Germinal center (tissue), 1 donor: Measurements from ENCODE around the gene SP140.
"Not testable (repeated sequence)": the region's sequence is repeated elsewhere in the genome, so short reads cannot be mapped to it uniquely, and the experiment has no call there.

Experiments
- DNase-seq: peaks from one replicate; pipeline ENCODE4 v3.0.0; 2012; ENCODE audit warnings: mixed read lengths, low spot score

The SP140 gene

DNA sequence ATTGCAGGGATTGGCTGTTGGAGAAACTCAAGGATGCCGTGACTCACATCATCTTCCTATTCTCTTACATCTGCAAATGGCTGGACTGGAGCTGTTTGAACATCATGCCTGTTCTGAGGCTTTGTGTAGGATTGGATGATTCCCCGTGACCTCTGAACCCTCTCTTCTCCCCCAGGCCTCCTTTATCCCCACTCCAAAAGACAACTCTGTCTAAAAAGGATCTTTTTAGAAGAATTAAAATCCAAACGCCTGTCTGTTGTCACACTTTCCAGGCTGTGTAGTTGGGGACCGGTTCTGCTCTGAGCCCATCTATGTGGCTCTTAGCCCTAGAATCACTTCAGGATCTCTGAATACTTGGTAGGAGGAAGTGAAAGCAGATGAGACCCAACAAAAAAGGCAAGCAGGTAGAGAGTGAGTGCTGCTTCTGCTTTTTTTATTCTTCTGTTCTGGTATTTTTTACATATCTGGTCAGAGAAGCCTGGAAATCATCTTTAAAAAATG, 565 bp downstream of the SP140 start:
- DNase-seq: peak; percentile 72

DNA sequence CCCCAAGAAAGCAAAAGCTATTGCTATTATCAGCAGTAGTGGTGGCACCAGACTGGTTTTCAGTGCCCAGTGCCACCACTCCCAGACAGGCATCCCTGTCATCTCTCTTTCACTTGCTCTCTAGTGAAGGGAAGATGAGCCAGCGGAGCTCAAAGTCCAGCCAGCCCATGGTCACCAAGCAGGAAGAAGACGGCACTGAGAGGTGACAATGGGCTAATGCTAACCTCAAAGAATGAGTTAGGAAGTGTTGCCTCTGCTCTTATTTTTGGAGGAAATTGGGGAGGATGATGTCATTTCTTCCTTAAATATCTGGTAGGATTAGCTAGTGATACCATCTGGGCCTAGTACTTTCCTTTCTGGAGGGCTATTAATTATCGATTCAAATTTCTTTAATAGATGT, 1.7 kb downstream of the SP140 start:
- DNase-seq: no peak

DNA sequence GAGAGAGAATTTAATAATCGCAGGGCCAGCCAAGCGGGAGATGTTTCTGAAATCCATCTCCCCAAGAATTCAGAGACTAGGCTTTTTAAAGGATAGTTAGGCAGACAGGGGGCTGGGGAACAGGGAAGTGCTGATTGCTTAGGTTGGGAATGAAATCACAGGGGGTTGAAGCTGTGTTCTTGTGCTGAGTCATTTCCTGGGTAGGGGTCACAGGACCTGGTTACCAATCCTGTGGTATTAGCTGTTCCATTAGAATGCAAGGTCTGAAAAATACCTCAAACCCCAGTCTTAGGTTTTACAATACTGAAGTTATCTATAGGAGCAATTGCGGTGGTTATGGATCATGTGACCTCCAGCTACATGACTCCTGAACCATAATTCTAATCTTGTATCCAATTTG, 4.6 kb downstream of the SP140 start:
- DNase-seq: no peak

DNA sequence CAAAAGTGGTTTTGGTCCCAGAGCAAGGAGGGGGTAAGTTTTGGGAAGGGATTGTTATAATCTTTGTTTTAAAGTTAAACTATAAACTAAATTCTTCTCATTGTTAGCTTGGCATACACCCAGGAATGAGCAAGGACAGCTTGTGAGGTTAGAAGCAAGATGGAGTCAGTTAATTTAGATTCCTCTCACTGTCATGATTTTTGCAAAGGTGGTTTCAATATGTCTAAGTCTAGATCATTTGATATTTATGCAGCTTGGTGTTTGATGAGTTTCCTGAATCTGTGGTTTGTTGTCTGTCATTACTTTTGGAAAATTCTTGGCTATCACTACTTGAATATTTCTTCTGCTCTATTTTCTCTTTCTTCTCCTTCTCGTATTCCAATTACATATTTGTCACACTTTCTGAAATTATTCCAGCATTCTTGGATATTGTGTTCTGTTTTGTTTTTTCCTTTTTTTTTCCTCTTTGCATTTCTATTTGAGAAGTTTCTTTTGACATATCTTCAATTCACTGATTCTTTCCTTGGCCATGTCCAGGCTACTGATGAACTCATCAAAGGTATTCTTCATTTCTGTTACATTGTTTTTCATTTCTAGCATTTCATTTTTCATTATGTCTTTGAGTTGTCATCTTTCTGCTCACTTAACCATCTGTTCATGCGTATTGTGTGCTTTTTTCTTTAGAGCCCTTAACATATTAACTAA, 5.1 kb downstream of the SP140 start:
- no peak for DNase-seq

DNA sequence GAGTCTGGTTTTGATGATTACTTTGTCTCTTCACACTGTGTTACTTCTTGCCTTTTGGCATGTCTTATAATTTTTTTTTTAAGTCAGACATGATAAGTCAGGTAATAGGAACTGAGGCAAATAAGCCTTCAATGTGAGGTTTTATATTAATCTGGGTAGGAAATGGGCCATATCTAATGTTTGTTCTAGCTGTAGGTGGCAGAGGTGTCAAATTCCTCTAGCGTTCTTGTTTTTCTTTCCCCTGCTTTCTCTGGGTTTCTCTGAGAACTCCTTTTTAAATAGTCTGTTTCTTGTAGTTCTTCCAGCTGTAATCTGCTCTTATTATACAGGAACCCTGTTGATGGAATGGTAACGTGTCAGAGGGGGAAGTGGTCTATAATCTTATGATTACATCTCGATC, 5.7 kb downstream of the SP140 start:
- DNase-seq: no peak

DNA sequence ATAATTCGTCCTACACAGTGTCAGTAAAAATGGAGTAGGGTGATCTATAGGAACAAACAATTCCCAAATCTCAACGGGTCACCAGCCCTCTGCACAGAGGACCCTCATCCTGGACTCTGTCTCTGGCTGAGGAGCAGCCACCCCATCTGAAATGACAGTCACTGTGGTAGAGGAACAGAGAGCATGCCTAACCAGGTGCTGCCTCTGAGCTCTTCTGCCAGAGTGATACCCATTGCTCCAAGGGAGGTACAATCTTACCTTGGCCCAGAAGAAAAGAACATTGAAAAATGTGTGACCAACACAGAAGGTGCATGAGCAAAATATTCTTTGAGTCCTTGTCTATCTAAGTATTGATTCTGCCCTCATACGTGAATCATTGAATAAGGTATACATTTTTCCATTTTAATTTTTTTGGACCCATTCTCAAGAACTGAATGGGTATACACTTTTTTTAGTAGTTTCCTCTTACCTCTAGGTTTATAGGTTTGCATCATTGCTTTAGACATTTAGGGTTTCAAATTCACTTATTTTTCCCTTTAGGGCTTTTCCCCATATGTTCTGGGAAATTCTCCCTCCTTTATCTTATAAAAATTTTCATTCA, 8.7 kb downstream of the SP140 start:
- DNase-seq: no peak

DNA sequence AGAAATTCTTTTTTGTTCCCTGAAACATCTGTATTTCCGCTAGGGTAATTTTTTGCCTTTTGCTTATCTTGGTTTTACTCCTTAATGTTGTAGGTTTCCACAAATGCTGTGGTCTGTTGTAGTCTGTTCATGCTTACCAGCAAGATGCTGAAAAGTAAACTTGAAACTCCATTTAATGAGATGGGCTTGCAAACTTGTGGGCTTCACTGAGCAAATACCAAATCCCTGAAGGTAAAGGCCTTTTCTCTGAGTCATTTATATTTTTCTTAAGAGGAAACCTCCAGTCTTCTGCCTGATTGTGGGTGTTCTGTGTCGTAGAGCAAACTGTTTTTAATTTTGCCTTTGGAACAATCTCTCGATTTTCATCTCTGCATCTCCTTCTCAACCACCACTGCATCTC, 9.3 kb downstream of the SP140 start:
- DNase-seq: no peak

DNA sequence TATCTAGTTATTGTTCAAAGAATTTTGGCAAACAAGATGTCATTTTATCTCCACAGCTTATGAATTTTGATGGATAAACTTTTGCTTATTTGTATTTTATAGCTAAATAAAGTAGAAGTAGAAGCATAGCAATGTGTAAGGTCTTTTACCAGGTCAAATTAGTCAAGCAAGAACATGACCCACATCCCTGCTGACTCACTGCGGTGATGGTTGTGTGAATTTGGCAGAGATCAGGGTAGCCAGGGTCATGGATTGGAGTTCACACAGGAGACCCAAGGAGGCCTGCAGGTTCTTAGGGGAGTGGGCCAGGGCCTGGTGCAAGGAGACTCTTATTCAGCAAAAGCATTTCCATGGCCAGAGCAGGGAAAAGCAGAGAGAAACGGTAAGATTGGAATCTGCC, 18.7 kb downstream of the SP140 start:
- DNase-seq: no peak

DNA sequence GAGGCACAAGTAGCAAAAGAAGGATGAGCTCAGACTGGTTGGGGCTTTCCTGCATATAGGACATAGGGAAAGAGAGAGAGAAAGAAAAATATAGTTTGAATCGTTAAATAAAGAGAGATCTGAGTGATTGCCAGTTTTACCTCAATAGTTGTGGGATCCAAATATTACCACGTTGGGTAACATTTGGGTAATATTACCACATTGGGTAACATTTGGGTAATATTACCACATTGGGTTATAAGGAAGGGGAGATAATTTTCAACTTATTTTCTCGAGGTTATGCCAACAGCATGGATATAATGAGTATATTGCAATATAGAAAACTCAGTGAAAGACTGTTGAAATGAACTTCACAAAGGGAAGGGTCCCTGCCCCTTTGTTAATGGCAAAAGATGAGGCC, 20.7 kb downstream of the SP140 start:
- DNase-seq: no peak

DNA sequence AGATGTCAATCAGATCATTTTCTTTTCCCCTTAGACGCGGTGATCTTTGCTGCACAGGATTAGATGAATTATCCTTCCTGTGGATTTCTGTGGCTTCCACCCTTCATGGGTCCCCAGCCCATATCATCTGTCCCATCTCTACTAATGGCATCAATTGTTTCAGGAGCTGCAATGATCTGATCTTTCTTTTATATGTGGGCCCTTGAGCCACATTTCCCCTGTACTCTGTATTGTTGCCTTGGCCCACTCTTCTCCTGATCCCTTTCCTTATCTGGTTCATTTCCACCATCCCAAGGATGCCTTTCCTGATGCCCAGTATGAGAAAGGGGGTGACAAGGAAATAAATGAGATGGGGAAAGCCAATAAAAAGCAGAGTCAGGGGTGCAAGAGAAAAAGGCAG, 24.7 kb downstream of the SP140 start:
- no peak for DNase-seq

DNA sequence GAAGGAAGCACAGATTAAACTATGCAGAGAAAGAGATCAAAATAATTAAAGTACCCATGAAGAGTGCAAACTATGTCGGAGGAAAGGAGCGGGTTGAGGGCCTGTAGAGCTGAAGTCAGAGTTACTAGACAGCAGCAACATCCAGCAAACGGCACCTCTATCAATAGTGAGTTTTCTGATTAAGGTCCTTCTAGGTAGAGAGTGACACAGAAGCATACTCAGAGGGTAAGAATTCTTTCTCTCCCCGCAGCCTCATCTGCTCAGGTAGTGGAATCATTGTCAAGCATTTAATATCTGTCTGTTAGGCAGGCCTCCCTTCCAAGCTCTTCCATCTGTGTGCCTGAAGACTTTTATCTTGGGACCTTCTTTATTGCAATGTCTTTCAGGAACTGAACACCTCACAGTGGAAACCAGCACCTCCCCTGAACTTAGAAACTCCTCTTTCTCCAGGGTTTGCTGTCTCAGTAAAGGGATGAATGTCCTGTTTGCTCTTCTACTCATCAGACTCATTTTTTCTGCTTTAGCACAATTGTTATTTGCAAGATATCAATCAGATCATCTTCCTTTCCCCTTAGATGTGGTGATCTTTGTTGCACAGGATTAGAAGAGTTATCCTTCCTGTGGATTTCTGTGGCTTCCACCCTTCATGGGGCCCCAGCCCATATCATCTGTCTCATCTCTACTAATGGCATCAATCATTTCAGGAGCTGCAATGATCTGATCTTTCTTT, 28.8 kb downstream of the SP140 start:
- no peak for DNase-seq

DNA sequence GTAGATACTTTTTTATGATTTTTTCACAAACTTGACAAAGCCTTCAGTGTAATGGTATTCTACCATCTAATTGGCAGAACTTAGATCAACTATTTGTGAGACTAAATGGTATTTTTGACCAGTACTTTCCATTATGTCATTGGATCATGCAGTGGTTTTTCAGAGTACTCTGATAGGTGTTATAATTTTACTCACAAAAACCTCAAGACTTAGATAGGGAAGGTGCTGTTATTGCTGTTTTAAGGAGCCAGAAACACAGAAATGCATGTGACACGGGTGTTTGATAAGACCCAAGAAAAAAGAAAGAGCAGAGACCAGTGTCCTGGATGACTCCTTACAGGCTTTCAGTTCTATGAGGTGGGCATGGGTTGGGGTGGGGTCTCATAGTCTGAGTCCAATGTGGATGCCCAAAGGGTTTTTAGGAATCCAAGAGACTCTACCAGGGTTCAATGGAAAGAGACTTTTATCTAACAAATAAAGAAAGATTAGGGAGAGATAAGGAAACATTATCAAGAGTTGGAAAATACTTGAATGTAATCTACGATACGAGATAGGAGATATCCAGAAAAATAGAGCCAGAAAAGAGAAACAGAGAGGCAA, 31.3 kb downstream of the SP140 start:
- no peak for DNase-seq

DNA sequence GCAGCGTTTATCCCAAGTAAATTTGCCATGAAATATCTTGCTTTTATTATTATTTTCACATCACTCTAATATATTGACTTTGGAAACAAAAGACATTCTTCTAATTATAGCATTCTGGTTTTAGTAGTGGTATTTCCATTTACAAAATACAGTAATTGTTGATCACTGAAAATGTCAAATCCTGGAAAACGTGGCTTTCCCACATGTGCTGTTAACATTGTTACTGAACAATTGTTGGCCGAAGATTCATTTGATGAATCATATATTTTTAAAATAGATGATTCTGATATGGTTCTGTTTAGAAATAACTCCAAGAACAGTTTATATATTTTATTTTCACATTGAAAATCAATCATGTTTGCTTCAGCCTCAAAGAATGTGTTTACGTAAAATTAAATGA, 32.9 kb downstream of the SP140 start:
- no peak for DNase-seq

DNA sequence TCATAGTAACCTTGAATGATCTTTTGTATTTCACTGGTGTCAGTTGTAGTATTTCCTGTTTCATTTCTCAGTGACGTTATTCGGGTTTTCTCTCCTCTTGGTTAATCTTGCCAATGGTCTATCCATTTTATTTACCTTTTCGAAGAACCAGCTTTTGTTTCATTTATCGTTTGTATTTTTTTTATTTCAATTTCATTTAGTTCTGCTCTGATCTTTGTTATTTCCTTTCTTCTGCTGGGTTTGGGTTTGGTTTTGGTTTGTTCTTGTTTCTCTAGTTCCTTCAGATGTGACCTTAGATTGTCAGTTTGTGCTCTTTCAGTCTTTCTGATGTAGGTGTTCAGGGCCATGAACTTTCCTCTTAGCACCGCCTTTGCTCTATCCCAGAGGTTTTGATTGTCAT, 36.7 kb downstream of the SP140 start:
- DNase-seq: no peak

DNA sequence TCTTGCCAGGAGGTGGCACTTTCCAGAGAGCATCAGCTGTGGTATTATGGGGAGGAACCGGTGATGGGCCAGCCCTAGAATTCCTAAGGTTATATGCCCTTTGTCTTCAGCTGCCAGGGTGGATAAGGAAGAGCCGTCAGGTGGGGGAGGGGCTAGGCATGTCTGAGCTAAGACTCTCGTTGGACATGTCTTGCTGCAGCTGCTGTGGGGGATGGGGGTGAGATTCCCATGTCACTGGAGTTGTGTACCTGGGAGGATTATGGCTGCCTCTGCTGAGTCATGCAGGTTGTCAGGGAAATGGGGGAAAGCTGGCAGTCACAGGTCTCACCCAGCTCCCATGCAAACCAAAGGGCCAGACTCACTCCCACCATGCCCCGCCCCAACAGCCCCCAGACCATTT, 39.4 kb downstream of the SP140 start:
- DNase-seq: not testable (repeated sequence)

DNA sequence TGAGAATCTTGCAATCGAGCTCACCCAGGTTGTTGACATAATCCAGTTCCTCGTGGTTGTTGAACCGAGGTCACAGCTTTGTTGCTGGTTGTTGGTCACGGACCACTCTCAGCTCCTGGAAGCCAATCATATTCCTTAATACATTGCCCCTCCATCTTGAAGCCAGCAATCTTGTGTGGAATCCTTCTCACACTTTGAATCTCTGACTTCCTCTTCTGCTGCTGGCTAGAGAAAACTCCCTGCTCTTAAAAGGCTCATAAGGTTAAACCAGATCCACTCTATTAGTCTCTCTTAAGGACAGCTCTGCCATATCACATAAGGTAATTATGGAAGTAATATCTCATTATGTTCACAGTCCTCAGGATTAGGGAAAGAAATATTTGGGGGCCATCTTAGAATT, 41.1 kb downstream of the SP140 start:
- no peak for DNase-seq

DNA sequence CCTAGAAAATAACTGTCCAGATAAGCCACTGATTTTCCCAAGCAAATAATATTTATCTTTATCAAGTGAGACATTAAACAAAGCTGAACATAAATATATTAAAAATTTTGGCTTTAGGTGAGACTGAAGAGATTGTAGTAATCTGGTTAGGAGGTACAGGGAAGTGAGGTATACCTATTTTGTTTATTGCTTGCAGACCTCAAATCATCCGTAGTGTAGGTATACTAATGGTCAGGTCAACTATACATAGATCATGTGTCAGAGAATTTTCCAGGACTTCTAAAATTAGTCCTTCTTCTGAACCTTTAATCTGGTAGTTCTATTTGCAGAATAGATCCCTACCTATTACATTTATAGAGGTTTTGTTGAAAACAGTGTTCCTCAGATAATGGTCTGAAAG, 41.5 kb downstream of the SP140 start:
- DNase-seq: no peak

DNA sequence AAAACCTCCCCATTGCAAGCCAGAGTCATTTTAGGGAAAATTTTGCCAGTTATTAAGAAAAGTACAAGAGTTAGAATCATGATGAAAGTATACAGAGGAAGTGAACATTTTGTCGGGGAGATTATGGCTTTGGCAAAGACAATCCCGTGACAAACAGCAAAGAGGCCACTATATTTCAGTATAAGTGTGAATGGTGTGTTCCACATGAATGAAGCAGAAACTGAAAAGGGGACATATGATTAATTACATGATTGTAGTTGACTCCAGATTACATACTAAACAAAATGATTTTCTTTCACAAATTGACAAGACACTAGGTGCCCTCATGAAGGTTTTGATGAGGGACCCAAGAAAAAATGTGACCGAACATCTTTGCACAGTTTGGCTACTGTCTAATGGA, 42.0 kb downstream of the SP140 start:
- no peak for DNase-seq

DNA sequence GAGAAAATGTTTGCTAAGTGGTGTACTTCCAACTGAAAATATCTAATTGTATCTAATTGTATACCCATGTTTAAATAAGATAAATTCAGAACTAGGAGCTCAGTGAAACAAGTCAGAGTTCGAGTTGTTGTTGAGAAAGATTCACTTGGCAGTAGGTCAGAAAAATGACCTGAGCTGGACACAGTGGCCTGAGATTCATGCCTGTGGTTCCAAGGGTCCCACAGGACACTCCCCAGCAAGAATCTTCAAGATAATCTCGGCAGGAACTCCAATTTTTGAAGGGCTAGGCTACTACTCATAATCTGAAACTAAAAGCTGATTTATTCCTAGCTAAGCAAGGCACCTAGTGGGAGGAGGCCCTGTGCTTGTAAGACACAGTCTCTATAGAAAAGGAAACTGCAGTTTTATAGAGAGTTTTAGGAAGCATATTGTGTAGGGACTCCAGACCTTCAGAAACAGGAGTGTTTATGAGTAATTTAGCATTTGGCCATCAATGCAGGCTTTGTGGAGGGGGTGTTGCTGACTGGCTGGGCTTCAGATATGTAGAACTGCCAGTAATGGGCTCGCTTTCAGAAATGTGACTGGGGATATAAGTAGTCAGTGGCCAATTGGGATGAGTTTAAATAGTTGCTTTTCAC, 43.2 kb downstream of the SP140 start:
- DNase-seq: no peak

DNA sequence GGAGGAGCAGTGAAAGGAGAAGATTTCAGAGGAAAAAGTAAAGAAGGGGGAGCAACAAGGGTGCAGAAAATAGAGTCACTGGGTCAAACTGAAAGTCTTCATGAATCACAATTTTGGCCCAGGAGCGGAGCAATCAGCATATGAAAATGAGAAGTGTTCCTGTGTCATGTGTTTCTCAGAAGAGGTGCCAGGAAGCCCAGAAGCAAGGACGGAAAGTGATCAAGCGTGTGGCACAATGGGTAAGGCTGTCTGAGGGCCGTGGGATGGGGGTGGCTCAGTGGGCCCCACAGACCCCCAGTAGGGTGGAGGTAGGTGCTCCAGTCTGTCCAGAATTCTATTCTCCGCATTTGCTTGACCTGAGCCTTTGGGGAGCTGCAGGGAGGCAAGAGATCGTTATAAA, 44.2 kb downstream of the SP140 start:
- DNase-seq: no peak

DNA sequence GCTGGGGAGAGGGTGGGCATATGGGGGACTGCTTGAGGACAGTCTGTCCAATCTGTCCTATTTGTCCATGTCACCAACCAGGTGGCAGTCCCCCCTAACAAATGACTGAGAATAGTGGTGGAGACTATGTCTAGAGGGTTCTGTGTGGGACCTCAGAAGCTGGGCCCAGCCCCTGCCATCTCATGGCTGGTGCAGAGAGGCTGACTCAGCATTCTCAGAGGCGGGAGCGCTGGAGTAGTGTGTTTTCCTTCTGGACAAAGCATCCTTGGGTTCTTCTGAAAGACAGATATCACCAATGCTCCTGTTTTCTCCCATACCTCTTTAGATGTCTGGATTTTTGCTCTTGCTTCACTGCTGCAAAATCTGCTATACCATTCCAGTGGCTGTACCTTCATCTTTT, 57.4 kb downstream of the SP140 start:
- no peak for DNase-seq

DNA sequence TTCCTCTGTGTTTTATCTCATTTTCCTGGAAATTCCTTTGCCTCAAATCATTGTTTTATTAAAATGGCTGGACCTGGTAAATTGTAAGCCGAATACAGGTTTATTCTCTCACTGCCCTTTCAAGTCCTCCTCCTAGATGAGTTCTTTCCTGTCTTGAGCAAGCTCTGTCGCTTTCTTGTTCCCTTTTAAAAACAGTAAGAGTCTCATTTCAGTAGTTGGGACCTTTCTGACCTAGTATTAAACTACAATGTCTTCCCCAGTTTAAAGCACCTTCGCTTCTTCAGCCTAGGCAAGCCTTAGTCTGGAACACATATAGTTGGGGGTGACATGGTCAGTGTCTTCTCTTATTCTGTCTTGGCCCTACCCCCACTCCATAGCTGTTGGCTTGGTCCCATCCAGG, 60.5 kb downstream of the SP140 start:
- no peak for DNase-seq

DNA sequence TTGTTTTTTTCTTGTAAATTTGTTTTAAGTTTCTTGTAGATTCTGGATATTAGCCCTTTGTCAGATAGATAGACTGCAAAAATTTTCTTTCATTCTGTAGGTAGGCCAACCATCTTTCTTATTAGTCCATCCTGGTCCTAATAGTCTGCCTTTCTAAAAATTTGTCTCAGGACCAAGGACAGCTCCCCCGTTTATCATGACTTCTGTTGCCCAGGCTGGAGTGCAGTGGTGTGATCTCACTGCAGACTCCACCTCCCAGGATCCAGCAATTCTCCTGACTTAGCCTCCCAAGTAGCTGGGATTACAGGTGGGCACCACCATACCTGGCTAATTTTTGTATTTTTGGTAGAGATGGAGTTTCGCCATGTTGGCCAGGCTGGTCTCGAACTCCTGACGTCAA, 63.8 kb downstream of the SP140 start:
- DNase-seq: not testable (repeated sequence)
